GM19463 (cell line): ENCODE results near the gene LIN7B.
"Not testable (repeated sequence)": the region's sequence is repeated elsewhere in the genome, so short reads cannot be mapped to it uniquely, and the experiment has no call there.

Experiments
- ATAC-seq: cut with Tn5 transposase; IDR thresholded peaks from one replicate; pipeline ENCODE4 v1.9.1; 2021; ENCODE audit warnings: mild to moderate bottlenecking, moderate library complexity; ENCODE audit not compliant: unreplicated experiment

Gene LIN7B

DNA sequence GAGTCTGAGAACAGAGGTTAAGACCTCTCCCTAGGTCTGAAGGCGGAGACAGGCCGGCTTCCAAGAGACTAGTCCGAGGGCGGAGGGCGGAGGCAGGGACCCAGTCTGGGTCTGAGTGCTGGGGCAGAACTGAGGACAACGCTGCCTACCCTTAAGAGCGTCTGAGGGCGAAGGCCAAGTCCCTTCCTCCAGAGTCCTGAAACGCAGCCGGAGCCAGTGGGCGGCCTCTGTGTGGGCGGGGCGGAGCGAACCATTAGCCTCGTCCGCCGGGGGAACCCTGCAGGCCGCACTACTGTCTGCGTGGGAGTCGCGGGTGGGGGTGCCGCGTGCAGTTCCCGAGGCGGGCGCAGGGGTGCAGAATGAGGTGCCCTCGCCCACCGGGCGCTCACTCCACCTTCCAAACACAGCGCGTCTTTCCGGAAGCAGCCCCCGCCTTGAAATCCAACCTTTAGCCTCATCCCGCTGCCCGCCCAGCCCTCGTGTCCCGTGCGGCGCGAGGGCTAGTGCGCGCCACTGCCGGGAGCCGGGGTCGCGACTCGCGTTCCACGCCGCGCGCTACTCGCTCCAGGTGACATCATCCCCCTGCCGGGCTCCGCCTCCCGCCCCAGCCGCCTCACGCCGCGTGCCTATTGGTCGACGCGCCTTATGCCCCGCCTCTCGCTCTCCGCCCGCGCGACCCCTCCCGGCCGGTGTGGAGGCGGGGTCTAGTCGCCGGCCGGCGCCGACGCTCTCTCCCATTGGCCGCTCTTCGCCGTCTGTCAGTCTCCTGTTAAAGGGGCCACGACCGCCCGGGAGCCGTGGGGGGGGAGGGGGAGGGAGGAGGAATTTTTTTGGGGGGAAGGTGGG is 4.6 kb downstream of the LIN7B start, which contains the start of gene C19orf73:
Gene C19orf73 (minus strand): TSS at position 579 of the 846 bp plus-strand sequence. CDS start 121 bp downstream, at position 458.
- peak; percentile 80 for ATAC-seq

DNA sequence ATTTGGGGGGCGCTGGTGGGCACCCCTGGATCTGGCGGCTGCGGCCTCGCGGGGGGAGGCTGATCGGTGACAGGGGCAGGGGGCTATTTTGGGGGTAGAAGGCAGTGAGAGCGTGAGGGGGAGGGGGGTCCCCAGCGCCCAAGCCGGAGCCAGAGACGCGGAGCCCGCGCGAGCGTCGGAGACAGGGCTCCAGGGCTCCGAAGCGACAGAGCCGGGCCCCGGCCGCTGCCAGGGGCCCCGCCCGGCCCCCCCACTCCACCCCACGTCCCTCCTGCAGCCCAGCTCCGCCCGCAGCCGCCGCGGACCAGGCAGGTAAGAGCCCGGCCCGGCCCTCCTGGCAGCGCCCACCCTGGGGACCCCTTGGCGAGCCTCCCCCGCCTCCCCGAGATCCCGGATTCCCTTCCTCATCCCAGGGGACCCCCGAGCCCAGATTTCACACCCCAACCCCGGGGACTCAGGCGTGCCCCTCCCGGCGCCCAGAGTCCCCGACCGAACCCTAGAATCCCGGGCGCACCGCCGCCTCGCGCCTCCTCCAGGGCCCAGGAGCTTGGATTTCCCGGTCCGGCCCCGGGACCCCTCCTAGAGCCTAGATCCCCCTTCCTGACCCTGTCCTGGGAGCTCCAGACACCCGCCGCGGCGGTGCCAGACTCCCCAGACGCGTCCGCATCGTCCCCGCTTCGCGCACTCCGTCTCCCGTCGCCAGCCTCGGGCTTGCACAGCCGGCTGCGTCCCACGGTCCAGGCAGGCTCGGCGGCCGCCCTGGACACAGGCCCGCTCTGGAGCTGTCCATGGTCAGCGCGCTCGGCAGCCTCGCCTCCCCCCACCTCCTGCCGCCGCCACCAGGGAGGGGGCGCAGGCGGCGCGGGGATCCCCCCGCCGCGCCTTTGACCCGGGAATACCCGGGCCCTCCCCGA is 5.5 kb downstream of the LIN7B start, which contains the start of gene PPFIA3:
Gene PPFIA3 (plus strand): TSS at position 134 of the 914 bp plus-strand sequence. CDS start 8,330 bp downstream, outside the sequence.
- no peak for ATAC-seq

- ATAC-seq: no peak
Measured at GRCh38 chr19:49120325-49120683, 6.1 kb downstream of the LIN7B start.

DNA sequence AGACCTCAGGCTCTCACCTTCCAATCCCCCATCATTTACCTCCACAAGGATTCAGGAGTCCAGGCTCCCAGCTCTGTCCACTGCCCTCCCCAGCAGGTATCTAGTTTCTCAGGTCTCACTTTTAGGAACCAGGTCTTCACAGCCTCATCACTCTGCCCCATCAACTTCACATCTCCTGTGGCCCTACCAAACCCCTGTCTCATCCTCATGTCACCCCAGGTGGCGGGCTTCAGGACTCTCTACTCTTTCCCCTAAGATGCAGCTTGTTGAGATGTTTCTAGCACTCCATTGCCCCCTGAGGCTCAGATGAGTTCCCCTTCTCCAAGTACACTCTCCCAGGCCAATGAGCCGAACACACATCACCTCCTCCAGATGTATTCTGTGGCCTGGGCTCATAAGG is 6.7 kb downstream of the LIN7B start:
- ATAC-seq: no peak

- not testable (repeated sequence) for ATAC-seq
Measured at GRCh38 chr19:49121841-49122240, 7.7 kb downstream of the LIN7B start.

DNA sequence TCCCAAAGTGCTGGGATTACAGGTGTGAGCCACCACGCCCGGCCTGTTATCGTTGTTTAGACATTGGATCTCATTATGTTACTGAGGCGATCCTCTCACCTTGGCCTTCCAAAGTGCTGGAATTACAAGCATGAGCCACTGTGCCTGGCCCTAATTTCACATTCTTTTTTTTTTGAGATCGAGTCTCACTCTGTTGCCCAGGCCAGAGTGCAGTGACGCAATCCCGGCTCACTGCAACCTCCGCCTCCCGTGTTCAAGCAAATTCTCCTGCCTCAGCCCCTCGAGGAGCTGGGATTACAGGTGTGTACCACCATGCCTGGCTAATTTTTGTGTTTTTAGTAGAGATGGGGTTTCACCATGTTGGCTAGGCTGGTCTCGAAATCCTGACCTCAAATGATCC is 9.1 kb downstream of the LIN7B start:
- not testable (repeated sequence) for ATAC-seq

GRCh38 chr19:49125025-49125731 is 11.0 kb downstream of the LIN7B start:
- ATAC-seq: no peak

DNA sequence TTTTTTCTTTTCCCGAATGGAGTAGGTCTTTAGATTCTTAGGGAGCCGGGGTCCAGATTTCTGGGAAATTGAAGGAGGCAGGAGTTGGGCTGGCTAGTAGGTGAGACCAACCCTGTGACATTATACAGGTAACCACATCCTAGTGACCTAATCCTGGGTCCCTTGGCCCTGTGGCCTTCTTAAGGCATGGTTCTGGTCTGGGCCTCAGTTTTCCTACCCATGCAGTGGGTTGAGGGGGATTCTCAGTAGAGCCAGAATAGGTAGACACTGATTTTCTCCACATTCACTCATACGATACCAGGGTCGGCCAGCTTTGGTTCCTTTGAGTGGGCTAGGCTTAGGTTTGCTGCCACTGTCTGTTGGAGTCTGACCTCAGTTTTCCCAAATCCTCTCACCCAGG is 12.4 kb downstream of the LIN7B start:
- no peak for ATAC-seq

DNA sequence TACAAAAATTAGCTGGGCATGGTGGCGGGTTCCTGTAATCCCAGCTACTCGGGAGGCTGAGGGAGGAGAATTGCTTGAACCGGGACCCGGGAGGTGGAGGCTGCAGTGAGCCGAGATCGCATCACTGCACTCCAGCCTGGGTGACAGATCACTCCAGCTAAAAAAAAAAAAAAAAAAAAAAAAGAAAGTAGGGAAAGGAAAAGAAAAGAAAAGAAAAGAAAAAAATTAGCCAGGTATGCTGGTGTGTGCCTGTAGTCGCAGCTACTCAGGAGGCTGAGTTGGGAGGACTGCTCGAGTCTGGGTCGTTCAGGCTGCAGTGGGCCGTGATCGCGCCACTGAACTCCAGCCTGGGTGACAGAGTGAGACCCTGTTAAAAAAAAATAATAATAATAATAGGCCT is 13.1 kb downstream of the LIN7B start:
- not testable (repeated sequence) for ATAC-seq

DNA sequence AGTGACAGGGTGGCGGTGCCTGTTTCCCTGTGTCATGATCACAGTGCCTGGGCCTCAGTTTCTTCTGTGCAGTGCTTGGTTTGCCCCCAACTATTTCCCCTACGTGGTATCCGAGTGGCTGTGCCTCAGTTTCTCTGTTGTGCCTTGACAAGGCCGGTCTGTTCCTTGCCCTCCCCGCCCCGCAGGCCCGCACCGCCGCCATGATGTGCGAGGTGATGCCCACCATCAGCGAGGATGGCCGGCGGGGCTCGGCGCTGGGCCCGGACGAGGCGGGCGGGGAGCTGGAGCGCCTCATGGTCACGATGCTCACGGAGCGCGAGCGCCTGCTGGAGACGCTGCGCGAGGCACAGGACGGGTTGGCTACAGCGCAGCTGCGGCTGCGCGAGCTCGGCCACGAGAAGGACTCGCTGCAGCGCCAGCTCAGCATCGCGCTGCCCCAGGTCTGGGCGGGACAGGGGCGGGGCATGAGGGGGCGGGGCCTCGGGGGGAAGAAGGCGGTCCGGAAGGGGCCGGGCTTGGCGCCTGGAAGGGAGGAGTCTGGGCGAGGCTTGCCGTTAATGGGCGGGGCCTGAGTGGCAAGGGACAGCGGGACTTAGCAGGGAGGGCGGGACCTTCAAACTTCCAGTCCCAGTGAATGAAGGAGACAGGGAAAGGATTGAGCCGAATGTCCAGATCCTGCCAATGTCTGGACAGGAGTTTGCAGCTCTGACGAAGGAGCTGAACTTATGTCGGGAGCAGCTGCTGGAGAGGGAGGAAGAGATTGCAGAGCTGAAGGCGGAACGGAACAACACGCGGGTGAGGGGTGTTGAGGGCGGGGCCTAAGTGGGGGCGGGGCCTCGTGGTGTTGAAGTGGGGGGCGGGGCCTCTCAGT is 13.7 kb downstream of the LIN7B start:
- peak; percentile 87 for ATAC-seq

DNA sequence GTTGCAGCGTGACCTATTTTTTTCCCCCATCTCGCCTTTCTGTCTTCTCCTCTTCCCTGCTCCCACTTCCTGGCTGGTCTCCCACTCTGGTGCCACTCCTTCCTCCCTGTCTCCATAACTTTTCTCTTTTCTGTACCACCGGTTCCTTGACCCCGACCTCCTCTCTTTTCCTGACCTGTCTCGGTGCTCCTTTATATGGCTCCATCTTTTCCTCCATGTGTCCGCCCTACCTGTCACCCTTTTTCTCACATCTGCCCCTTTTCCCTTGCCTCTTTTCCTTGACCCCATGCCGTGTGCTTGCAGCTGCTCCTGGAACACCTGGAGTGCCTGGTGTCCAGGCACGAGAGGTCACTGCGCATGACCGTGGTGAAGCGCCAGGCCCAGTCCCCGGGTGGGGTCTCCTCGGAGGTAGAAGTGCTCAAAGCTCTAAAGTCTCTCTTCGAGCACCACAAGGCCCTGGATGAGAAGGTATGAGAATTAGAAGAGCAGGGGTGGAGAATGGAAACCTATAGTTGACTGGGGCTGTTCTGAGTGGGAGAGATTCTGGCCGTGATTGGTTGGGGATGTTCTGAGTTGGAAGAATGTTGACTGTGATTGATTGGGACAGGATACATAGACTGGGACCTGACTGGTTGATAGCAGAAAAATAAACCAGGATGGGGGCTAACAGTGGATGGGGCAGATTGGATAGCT is 14.5 kb downstream of the LIN7B start:
- ATAC-seq: no peak

DNA sequence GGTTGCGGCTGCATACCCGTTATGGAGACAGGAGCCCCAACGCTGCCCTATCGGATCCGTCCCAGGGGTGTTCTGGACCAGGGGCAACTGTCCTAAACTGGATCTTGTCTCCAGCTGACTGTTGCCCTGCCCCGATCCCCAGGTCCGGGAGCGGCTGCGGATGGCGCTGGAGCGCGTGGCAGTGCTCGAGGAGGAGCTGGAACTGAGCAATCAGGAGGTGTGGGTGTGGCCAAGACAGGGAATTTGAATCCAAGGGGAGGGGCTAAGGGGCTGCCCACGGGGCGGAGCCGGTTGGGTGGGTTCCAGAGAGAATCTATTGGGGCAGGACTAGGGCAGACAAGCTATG is 15.0 kb downstream of the LIN7B start:
- ATAC-seq: no peak

DNA sequence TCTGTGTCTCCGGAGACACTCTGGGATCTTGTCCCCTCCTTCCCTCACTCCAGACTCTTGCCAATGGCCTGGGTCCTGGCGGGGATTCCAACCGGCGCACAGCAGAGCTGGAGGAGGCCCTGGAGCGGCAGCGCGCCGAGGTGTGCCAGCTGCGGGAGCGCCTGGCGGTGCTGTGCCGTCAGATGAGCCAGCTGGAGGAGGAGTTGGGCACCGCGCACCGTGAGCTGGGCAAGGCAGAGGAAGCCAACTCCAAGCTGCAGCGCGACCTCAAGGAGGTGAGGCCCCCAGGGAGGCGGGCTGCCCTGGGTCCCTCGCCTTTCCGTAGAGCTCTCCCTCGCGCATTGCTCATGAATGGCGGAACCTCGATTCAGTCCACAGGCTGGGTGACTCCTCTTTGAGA is 16.2 kb downstream of the LIN7B start:
- no peak for ATAC-seq

DNA sequence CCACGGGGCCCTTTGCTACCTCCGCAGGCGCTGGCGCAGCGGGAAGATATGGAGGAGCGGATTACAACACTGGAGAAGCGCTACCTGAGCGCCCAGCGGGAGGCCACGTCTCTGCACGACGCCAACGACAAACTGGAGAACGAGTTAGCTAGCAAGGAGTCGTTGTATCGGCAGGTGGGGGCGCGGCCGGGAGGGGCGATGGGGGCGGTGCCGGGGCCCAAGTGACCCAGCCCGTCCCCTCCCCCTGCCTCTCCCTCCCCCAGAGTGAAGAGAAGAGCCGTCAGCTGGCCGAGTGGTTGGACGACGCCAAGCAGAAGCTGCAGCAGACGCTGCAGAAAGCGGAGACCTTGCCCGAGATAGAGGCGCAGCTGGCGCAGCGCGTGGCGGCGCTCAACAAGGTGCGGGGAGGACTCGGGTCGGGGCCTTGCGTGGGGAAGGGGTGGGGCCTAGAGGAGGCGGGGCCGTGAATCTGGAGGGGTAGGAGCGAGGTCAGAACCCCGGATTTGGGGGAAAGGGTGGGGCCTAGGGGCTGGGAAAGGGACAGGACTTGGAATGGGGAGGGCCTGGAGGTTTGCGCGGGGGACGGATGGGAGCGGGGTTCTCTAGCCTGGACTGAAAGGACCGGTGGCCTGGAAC is 18.9 kb downstream of the LIN7B start:
- no peak for ATAC-seq

GRCh38 chr19:49133621-49134454 is 19.7 kb downstream of the LIN7B start:
- ATAC-seq: no peak

DNA sequence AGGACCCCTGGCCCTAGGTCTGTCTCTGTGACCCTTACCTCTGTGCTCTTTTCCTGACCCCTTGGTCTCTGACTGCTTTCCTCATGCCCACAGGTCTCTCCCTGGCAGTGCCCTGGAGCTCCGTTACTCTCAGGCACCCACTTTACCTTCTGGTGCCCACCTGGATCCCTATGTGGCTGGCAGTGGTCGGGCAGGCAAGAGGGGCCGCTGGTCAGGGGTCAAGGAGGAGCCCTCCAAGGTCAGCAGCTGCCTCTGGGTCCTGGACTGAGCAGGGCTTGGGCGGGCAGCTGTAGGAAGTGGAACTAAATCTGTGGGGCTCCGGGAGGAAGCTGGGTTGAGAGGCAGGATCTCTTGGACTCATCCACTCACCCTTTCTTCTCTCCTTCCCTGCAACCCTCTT is 21.5 kb downstream of the LIN7B start:
- no peak for ATAC-seq

- ATAC-seq: no peak
Measured at GRCh38 chr19:49136771-49137171, 22.6 kb downstream of the LIN7B start.

GRCh38 chr19:49140951-49141350 is 26.8 kb downstream of the LIN7B start:
- no peak for ATAC-seq
